GM18507 (cell line): Measurements from ENCODE around the gene UBE4B.

ENCODE experiments used
- DNase-seq: peaks from one replicate; pipeline ENCODE4 v3.0.0; 2011; ENCODE audit warnings: low read depth; ENCODE audit not compliant: insufficient read length; ENCODE audit errors: extremely low spot score
- FAIRE-seq: peaks from 2 replicates; lab custom pipeline; 2011; peaks lifted over from hg19 to GRCh38; lab: Jason Lieb, UNC

Gene UBE4B

DNA sequence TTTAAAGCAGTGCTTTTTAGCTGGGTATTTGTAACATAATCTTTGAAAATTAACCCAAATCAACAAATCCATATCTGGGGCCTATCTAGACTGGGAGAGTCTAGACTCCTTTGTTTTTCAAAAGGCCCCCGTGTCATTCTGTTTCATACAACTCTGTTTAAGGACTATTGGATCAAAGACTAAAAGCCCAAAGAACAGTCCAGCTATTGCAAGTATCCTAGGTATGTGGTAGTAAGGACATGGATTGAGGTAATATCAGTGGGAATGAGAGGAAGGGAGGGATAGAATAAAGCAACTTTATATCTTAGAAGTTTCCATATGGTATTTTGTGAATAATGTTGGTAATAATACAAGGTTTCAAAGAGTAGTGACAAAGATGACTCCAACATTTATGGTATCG lies 195.8 kb downstream of the UBE4B start:
- no peak for FAIRE-seq
- no peak for DNase-seq

DNA sequence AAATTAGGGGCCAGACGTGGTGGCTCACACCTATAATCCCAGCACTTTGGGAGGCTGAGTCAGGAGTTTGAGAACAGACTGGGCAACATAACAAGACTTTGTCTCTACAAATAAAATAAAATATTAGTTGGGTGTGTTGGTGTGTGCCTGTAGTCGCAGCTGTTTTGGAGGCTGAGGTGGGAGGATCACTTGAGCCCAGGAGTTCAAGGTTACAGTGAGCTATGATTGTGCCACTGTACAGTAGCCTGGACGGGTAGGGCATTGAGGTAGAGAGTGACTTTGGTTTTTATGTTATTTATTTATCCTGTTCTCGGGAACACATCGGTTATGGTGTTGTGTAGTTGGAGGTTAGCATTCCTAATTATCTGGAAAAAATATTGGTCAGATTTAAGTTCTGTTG lies 197.1 kb downstream of the UBE4B start:
- FAIRE-seq, result no peak

More for the DNA sequence above, 197.1 kb downstream of the UBE4B start:
- no peak for DNase-seq
